NT2/D1 (cell line): ENCODE measurements around the gene ZNF606.
"Not testable (repeated sequence)": the region's sequence is repeated elsewhere in the genome, so short reads cannot be mapped to it uniquely, and the experiment has no call there.

ENCODE experiments used
- SUZ12 ChIP-seq: IDR thresholded peaks from 2 replicates; pipeline ENCODE4 v1.6.1; 2011; ENCODE audit not compliant: insufficient read length, insufficient read depth; ENCODE audit errors: extremely low read depth
- YY1 ChIP-seq: IDR thresholded peaks from 2 replicates; pipeline ENCODE4 v1.6.1; 2011; ENCODE audit not compliant: insufficient read length, insufficient read depth
- ZNF274 ChIP-seq: IDR thresholded peaks from 2 replicates; pipeline ENCODE4 v1.6.1; 2011; ENCODE audit warnings: mild to moderate bottlenecking, low read depth, low read length

GRCh38 chr19:58008877-58009276, 6.3 kb upstream of the ZNF606 start:
- TF ChIP-seq ZNF274, YY1, SUZ12: not testable (repeated sequence)
